Stimulated activated CD4-positive, alpha-beta T cell treated with anti-CD3 and anti-CD28 coated beads, Interleukin-2, amount 100 ng/mL, for 48 hours (primary cell): Measurements from ENCODE around the gene TRMO.
"Not testable (repeated sequence)": the region's sequence is repeated elsewhere in the genome, so short reads cannot be mapped to it uniquely, and the experiment has no call there.

ENCODE experiments used
- DNase-seq, 2 donors: peaks; one replicate each; pipeline ENCODE4 v3.0.0-alpha.2; 2020

Gene TRMO

DNA sequence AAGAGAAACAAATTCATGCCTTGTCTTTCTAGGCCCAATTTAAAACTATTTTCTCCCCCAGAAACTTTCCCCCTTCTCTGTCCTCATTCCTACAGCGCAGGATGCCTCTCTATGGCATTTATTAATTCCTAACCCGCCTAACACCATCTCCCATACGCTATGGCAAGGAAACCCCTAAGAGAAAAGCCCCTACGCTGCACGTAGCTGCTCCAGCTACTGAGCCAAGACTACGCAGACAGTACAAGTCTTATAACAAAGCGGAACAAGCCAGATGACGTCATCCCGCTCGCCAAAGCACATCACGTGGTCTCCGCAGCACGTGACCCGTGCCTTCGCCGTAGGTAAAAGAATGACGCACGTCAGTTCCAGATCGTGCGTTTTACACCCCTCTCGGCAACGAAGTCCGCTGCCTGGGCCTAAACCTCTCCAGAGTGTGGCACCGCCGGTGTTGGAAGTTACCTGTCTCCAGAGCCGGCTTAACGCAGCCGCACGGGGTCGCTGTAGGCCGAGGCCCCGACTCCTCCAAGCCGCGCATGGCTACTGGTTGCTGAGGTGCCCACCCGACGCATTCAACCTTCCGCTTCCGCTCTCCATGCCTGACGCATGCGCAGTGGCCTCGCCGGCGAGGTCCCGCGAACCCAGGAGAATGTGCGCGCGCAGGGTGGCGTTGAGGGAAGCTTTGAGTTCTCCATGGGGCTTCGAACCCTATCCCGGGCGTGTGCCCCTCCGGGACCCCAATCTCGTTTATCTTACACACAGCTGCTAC, at the start of gene TRMO:
TSS of gene TRMO (minus strand) at position 542 of the 766 bp plus-strand sequence. CDS start at position 535, 7 bp downstream.
- DNase-seq, result peak; percentile 98

DNA sequence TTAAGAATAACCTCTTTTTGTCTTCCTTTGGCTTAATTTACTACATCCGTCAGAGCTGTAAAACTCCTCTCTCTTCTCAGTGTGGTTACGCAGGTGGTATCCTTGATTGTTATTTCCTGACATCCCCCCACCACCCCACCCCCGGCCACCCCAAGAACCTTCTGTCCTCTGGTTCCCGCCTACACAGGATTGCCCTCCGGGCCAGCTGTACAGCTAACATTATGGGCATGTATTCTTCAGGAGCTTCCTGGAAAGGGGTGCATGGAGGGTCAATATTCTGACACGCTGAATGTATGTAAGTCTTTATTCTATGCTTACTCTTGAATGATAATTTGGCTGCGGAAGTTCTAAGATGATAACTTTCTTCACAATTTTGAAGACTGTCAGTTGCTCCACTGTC, 47.9 kb upstream of the TRMO start:
- no peak for DNase-seq

GRCh38 chr9:97969014-97969413, 46.7 kb upstream of the TRMO start:
- DNase-seq, result no peak

- no peak for DNase-seq
Observed at GRCh38 chr9:97966493-97966892, 44.2 kb upstream of the TRMO start.

GRCh38 chr9:97964901-97965300, 42.6 kb upstream of the TRMO start:
- DNase-seq, result no peak

DNA sequence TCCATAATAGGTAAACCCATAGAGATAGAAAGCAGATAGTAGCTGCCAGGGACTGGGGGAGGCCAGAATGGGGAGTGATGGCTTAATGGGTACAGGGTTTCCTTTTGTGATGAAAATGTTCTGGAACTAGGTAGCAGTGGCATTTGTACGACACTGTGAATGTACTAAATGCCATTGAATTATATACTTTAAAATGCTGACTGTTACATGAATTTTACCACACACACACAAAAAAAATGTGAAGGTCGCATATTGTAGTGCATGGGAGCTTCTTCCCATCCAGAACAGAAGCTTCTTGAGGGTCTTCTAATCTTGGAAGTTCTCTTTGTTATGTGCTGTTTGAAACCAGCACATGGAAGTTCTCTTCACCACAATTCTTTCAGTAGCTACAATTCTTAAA, 40.9 kb upstream of the TRMO start:
- DNase-seq, result no peak

DNA sequence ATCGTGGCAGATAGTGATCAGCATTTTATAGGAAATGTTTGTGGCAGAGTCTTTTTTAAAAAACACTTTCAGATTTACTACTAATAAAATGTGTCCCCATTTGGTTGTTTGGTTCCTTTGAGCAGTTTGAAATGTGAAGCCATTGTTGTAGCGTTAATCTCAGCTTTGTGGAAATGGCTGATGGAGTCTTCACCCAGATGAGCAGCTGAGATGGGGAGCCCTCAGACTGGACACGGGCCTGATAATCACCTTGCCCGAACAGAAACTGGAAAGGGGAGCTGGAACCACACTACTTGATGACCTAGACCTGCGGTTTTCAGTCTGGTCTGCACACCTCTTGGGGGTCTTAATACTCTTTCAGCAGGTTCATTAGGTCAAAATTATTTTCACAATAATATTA, 40.3 kb upstream of the TRMO start:
- no peak for DNase-seq

DNA sequence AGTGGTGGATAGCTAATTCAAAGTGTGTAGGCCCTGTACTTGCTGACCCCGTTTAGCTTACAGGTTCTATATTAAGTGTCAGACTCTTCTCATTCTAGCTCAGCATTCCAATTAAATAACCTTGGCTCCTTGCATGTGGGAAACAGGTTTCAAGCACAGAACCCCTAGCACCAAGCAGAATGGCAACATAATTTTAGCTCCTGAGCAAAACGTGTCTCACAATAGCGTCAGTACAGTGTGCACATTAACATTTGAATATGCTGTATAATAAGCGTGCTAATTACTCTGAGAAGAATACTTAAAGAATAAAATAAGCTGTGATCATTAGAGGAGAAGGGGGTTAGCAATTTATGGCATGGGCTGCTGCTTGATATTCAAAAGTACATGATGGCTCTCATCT, 39.8 kb upstream of the TRMO start:
- DNase-seq, result no peak

GRCh38 chr9:97961361-97961760, 39.1 kb upstream of the TRMO start:
- no peak for DNase-seq

- DNase-seq, result not testable (repeated sequence)
Observed at GRCh38 chr9:97960678-97961328, 38.5 kb upstream of the TRMO start.

DNA sequence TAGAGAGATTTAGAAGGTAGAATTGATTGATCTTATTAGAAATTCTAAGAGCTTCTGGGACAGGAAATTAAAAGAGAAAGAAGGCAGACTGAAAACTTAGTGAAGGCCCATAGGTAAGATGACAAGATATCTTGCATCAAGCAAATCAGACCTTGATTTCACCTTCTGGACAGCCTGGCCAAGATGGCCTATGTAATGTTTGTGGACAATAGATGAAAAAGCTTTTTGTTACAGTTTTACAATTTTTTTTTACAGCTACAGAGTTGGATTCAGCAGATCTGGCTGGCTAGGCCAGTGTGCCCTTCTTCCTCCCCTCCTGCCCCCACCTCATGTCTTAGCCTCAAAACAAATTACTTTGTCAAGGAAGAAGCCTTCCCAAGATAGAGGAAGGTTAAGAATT, 37.3 kb upstream of the TRMO start:
- DNase-seq, result no peak

GRCh38 chr9:97958812-97959511, 36.7 kb upstream of the TRMO start:
- no peak for DNase-seq

DNA sequence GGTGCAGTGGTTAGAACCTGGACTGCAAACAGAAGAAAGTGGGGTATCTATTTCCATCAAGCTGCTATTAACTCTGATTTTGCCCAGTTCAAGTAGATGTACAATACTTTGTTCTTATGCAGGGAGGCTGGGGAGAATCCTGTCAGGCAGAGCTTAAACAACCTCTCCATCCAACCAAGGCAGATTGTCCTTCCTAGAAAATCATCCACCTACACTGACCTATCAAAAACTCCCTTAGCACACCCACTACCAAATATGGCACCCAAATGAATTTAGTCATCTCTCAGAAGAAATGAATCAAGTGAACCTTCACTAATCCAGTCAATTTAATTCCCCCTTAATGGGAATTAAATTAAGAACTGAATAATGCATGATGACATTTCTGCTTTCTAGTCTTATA, 34.0 kb upstream of the TRMO start:
- DNase-seq, result no peak

GRCh38 chr9:97954550-97954989, 32.3 kb upstream of the TRMO start:
- peak; percentile 28 to 36 for DNase-seq

DNA sequence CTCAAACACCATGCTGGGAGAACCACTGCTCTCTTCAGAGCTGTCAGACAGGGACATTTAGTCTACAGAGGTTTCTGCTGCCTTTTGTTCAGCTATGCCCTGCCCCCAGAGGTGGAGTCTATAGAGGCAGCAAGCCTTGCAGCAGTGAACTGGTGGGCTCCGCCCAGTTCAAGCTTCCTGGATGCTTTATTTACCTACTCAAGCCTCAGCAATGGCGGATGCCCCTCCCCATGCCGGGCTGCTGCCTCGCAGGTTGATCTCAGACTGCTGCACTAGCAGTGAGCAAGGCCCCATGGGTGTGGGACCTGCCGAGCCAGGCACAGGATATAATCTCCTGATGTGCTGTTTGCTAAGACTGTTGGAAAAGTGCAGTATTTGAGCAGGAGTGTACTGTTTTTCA, 28.6 kb upstream of the TRMO start:
- DNase-seq, result not testable (repeated sequence)

DNA sequence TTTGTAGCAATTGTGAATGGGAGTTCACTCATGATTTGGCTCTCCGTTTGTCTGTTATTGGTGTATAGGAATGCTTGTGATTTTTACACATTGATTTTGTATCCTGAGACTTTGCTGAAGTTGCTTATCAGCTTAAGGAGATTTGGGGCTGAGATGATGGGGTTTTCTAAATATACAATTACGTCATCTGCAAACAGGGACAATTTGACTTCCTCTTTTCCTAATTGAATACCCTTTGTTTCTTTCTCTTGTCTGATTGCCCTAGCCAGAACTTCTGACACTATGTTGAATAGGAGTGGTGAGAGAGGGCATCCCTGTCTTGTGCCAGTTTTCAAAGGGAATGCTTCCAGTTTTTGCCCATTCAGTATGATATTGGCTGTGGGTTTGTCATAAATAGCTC, 24.8 kb upstream of the TRMO start:
- not testable (repeated sequence) for DNase-seq

DNA sequence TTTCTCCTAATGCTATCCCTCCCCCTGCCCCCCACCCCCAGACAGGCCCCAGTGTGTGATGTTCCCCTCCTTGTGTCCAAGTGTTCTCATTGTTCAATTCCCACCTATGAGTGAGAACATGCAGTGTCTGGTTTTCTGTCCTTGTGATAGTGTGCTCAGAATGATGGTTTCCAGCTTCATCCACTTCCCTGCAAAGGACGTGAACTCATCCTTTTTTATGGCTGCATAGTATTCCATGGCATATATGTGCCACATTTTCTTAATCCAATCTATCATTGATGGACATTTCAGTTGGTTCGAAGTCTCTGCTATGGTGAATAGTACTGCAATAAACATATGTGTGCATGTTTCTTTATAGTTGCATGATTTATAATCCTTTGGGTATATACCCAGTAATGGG, 23.2 kb upstream of the TRMO start:
- DNase-seq, result not testable (repeated sequence)

DNA sequence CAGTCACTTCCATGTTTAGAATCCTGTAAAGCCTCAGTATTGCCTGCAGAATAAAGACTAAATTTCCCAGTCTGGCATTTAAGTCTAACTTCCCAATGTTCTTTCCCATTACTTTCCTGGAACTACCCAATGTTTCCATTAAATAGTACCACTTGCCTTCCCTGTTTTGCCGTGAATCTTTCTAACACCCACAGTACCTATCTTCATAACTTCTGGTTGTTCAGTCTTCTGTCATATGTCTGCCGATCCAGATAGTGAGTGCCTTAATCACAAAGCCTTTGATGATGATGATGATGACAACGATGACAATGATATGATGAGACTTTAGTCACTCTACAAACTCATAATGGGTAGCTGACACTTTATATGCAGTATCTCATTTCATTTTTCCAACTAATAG, 22.3 kb upstream of the TRMO start:
- DNase-seq, result no peak

DNA sequence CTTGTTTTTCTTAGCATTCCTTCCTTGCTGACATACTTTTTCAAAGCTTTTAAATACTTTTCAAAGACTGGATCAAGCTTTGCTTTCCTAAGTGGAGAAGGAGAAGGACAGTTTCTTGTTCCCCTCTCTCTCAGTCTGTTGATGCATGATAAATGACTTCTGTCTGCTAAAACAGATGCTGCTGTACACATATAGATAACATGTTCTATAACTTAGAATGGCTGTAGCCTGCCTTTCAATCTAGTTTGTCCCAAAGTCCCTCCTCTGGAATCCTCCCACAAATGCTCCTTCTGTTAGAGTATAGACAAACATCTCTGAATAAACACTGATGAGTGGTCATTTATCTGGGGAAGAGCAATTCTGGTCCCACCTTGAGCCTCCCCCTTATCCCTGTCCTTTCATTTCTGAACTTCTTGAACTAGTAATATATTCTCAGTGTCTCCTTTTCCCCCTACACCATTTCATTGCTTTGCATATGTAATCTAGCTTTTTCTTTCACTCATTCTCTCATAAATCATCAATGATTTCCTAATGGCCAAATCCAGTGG, 21.1 kb upstream of the TRMO start:
- DNase-seq, result no peak

GRCh38 chr9:97941323-97941722, 19.0 kb upstream of the TRMO start:
- DNase-seq, result no peak

- DNase-seq, result no peak
Observed at GRCh38 chr9:97940741-97941140, 18.4 kb upstream of the TRMO start.

GRCh38 chr9:97940233-97940632, 17.9 kb upstream of the TRMO start:
- no peak for DNase-seq

- DNase-seq, result no peak
Observed at GRCh38 chr9:97938081-97938644, 15.9 kb upstream of the TRMO start, which contains the start of gene HEMGN. TSS of gene HEMGN (minus strand) at chr9:97938172. CDS start at chr9:97938136, 36 bp downstream.
